HuH-7 (cell line): Measurements from ENCODE around the gene KCNIP4.
A peak's percentile ranks its signal among the peaks of the same experiment; 100 is the strongest.

ENCODE experiments used
- DNase-seq: peaks from one replicate; pipeline ENCODE4 v3.0.0; 2011; ENCODE audit warnings: low spot score

The KCNIP4 gene

GRCh38 chr4:21454831-21455230 lies 493.7 kb downstream of the KCNIP4 start:
- DNase-seq: no peak

- no peak for DNase-seq
Observed at GRCh38 chr4:21454201-21454600, 494.4 kb downstream of the KCNIP4 start.

GRCh38 chr4:21452931-21453330 lies 495.6 kb downstream of the KCNIP4 start:
- no peak for DNase-seq

GRCh38 chr4:21451032-21451431 lies 497.5 kb downstream of the KCNIP4 start:
- no peak for DNase-seq

GRCh38 chr4:21450331-21450730 lies 498.2 kb downstream of the KCNIP4 start:
- DNase-seq: no peak

- no peak for DNase-seq
Observed at GRCh38 chr4:21447301-21448054, 501.1 kb downstream of the KCNIP4 start.

GRCh38 chr4:21420166-21420565 lies 528.4 kb downstream of the KCNIP4 start:
- no peak for DNase-seq

- DNase-seq: no peak
Observed at GRCh38 chr4:21415728-21416127, 532.8 kb downstream of the KCNIP4 start.

GRCh38 chr4:21413807-21414370 lies 534.7 kb downstream of the KCNIP4 start:
- peak; percentile 10 for DNase-seq

GRCh38 chr4:21411086-21411485 lies 537.5 kb downstream of the KCNIP4 start:
- no peak for DNase-seq

- no peak for DNase-seq
Observed at GRCh38 chr4:21410372-21410771, 538.2 kb downstream of the KCNIP4 start.

- no peak for DNase-seq
Observed at GRCh38 chr4:21387683-21388082, 560.9 kb downstream of the KCNIP4 start.

- no peak for DNase-seq
Observed at GRCh38 chr4:21386166-21386780, 562.3 kb downstream of the KCNIP4 start.

GRCh38 chr4:21385706-21386105 lies 562.9 kb downstream of the KCNIP4 start:
- DNase-seq: no peak

GRCh38 chr4:21384609-21385008 lies 564.0 kb downstream of the KCNIP4 start:
- DNase-seq: no peak

- no peak for DNase-seq
Observed at GRCh38 chr4:21380861-21381260, 567.7 kb downstream of the KCNIP4 start.

- DNase-seq: no peak
Observed at GRCh38 chr4:21377046-21377445, 571.5 kb downstream of the KCNIP4 start.

GRCh38 chr4:21376176-21376575 lies 572.4 kb downstream of the KCNIP4 start:
- DNase-seq: no peak

- DNase-seq: no peak
Observed at GRCh38 chr4:21374641-21375368, 573.8 kb downstream of the KCNIP4 start.

GRCh38 chr4:21367567-21367966 lies 581.0 kb downstream of the KCNIP4 start:
- no peak for DNase-seq

GRCh38 chr4:21366840-21367239 lies 581.7 kb downstream of the KCNIP4 start:
- no peak for DNase-seq

- DNase-seq: no peak
Observed at GRCh38 chr4:21366312-21366711, 582.3 kb downstream of the KCNIP4 start.

- DNase-seq: no peak
Observed at GRCh38 chr4:21363701-21364100, 584.9 kb downstream of the KCNIP4 start.
